ENCODE results near the gene GRIK2. TPM values are rescaled to one million over a fixed set of nuclear protein-coding genes. Genes with fewer than 3 reads are reported as not detected.

The GRIK2 gene
- total and polyA plus RNA-seq, 2 donors (not counting 3 experiments of a cell fraction or from before 2014, with no cell fraction given): not detected

GRCh38 chr6:101907356-101908217, 514.1 kb downstream of the GRIK2 start:
- no peaks in the 10 kb centered on the region for H3K36me3 ChIP-seq (ENCODE audit: control insufficient read depth in 2 of 2, extremely low read depth in 1 of 2, insufficient read depth in 2 of 2, low read length in 2 of 2)
- H3K4me1 ChIP-seq (ENCODE audit: control insufficient read depth, extremely low read depth, insufficient read depth, low read length): no peaks in the 10 kb centered on the region
- POLR2A ChIA-PET: no interaction called here
- no peak overlapping the region for H3K4me2 ChIP-seq (ENCODE audit: insufficient read depth, low read length)
- DNase-seq (ENCODE audit: low read depth, low spot score): no peak
- H4K20me1 ChIP-seq (replicated peaks; ENCODE audit: control insufficient read depth, extremely low read depth, insufficient read depth, low read length): no peaks in the 10 kb centered on the region
- no peaks in the 10 kb centered on the region for H3K9me3 ChIP-seq (replicated peaks; ENCODE audit: control insufficient read depth, insufficient read depth, low read length)
- H3K9me1 ChIP-seq (replicated peaks; ENCODE audit: control insufficient read depth, extremely low read depth, insufficient read depth, low read length): no peaks in the 10 kb centered on the region
- H3K79me2 ChIP-seq (ENCODE audit: control insufficient read depth, insufficient read depth, low read length): no peaks in the 10 kb centered on the region
- H3K9ac ChIP-seq (replicated peaks; ENCODE audit: extremely low read depth, insufficient read depth, low read length): no peak overlapping the region
- H3K27ac ChIP-seq (ENCODE audit: insufficient read depth, low read depth, low read length): no peak overlapping the region
- CTCF ChIA-PET: no interaction called here
- dilution Hi-C loops (cut with MboI; ENCODE audit: extremely low pct_ligation_motif_present, low sequenced_read_pairs) (no loop called here), intact Hi-C loops (cut with micrococcal nuclease) (no loop called here)
- TF ChIP-seq CTCF (IDR thresholded peaks at IDR 0.05; ENCODE audit: extremely low read depth in 1 of 2, insufficient read depth in 1 of 2, low read depth in 1 of 2, low read length in 2 of 2) (no peak), POLR2A (IDR thresholded peaks at IDR 0.05; ENCODE audit: low read depth, low read length) (no peak), JUN (IDR thresholded peaks at IDR 0.05; ENCODE audit: borderline replicate concordance, insufficient read depth, insufficient read length, low read depth) (no peak), EZH2 (IDR thresholded peaks at IDR 0.05; ENCODE audit: borderline replicate concordance, low read depth, low read length, severe bottlenecking) (no peak), POLR2AphosphoS5 (IDR thresholded peaks at IDR 0.05; ENCODE audit: insufficient read depth, low read depth, low read length) (no peak), FOS (IDR thresholded peaks at IDR 0.05; ENCODE audit: borderline replicate concordance, insufficient read depth, low read length) (no peak), GATA2 (IDR thresholded peaks at IDR 0.05; ENCODE audit: insufficient read depth, insufficient read length, low read depth, low read length) (no peak), MAX (IDR thresholded peaks at IDR 0.05; ENCODE audit: insufficient read depth, insufficient read length) (no peak), MYC (IDR thresholded peaks at IDR 0.05; ENCODE audit: low read depth, low read length) (no peak)
- no peaks in the 10 kb centered on the region for H3K27me3 ChIP-seq (ENCODE audit: control insufficient read depth in 2 of 2, insufficient read depth in 2 of 2, low read length in 2 of 2)
- no peak overlapping the region for H3K4me3 ChIP-seq (replicated peaks in 1 of 3; ENCODE audit: insufficient read depth in 1 of 3, low read depth in 1 of 3, low read length in 3 of 3)
- H2AFZ ChIP-seq (ENCODE audit: low read depth, low read length): no peak overlapping the region
- BruUV-seq (replicated peaks): no TSS peak
- no peak for FAIRE-seq

Measured in endothelial cell of umbilical vein (primary cell).